HG02610 (cell line): ENCODE results near the gene DNAH17.

Source experiments
- ATAC-seq: cut with Tn5 transposase; IDR thresholded peaks from one replicate; pipeline ENCODE4 v1.9.1; 2021; ENCODE audit warnings: mild to moderate bottlenecking, moderate library complexity; ENCODE audit not compliant: unreplicated experiment

Gene DNAH17

GRCh38 chr17:78377858-78378224 lies 199.4 kb downstream of the DNAH17 start:
- ATAC-seq: no peak

DNA sequence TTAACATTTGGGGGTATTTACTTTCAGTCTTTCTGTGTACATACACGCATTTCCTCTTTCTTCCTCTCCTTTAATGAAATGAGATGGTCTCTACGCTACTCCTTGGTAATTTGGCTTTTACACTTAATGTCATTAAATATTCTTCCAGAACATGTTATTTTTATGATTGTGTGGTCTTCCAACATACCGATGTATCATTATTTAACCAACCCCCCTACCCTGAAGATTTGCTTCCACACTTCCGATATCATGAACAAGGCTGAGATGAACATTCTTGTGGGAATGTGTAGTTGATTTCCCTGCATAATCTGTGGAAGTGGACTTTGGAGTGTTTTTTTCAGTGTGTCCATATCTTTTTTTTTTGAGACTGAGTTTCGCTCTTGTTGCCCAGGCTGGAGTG lies 201.0 kb downstream of the DNAH17 start:
- ATAC-seq: no peak

DNA sequence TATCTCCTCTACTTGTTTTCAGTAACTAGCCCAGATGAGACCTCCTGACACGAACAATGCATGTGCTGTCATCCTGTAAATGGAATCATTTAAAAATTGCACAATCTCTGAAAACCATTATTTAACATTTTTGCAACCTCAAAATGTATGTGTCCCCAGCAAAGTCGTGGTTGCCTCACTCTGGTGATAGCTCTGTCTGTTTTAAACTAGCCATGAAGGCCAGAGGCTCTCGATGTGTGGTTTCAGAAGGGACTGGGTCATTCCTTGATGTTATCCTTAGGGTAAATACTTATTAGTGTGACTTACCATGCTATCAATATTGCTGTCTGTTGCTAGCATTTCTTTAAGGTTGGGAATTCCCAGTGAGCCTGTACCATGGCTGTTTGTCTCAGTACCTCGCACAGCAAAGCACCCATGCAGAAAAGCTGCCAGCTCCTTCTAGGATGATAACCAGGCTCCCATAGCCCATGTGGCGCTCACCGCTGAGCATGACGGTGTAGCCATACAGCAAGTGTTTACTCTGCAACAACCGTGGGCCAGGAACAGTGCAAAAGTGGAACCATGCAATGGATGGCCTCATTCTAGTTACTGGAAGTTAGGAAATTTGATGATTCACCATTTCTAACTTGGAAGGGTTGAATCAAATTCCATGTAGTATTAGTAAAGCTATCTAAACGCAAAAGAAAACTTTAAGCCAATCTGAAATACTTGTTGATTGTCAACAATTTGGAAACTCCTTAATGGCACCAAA lies 201.6 kb downstream of the DNAH17 start:
- ATAC-seq: no peak

- ATAC-seq: no peak
Observed at GRCh38 chr17:78374631-78375274, 202.4 kb downstream of the DNAH17 start.

- no peak for ATAC-seq
Observed at GRCh38 chr17:78374189-78374588, 203.0 kb downstream of the DNAH17 start.
